Osteoblast (primary cell): ENCODE data around the gene PARVG. TPM values are rescaled to one million over a fixed set of nuclear protein-coding genes. Genes with fewer than 3 reads are reported as not detected.

Source experiments
- DNase-seq: peaks from one replicate; pipeline ENCODE4 v3.0.0; 2011; ENCODE audit warnings: low spot score, mixed read lengths; ENCODE audit not compliant: insufficient read length; ENCODE audit errors: missing footprints
- H2AFZ ChIP-seq: 2 replicates; pipeline ENCODE4 v1.6.0; 2011; ENCODE audit warnings: mild to moderate bottlenecking, low read length
- H3K27ac ChIP-seq: 2 replicates; pipeline ENCODE4 v1.5.1; 2011; ENCODE audit warnings: mild to moderate bottlenecking, low read depth, low read length, moderate library complexity
- H3K27me3 ChIP-seq: 2 replicates; pipeline ENCODE4 v1.6.0; 2012; ENCODE audit warnings: mild to moderate bottlenecking, control low read depth, inconsistent platforms, low read length, moderate library complexity; ENCODE audit not compliant: insufficient read depth
- H3K36me3 ChIP-seq: 2 replicates; pipeline ENCODE4 v1.5.1; 2011; ENCODE audit warnings: mild to moderate bottlenecking, low read length, control low read depth, moderate library complexity; ENCODE audit not compliant: insufficient read depth
- H3K4me1 ChIP-seq: 2 replicates; pipeline ENCODE4 v1.5.1; 2011; ENCODE audit warnings: mild to moderate bottlenecking, low read length, control low read depth, moderate library complexity; ENCODE audit not compliant: insufficient read depth
- H3K4me2 ChIP-seq: 2 replicates; pipeline ENCODE4 v1.6.0; 2011; ENCODE audit warnings: mild to moderate bottlenecking, low read length; ENCODE audit not compliant: insufficient read depth
- H3K4me3 ChIP-seq: fragments of 200-600 bp; sonication (generic); 3 replicates; pipeline ENCODE4 v1.5.1; 2012; ENCODE audit warnings: mild to moderate bottlenecking, low read length, inconsistent platforms; ENCODE audit not compliant: insufficient read depth
- H3K79me2 ChIP-seq: 2 replicates; pipeline ENCODE4 v1.6.0; 2012; ENCODE audit warnings: mild to moderate bottlenecking, low read length, control low read depth, inconsistent platforms; ENCODE audit not compliant: insufficient read depth
- H3K9me3 ChIP-seq: 2 replicates; pipeline ENCODE4 v1.5.1; 2011; ENCODE audit warnings: low read depth, low read length, control low read depth
- H4K20me1 ChIP-seq: 2 replicates; pipeline ENCODE4 v1.6.0; 2012; ENCODE audit warnings: mild to moderate bottlenecking, low read length, control low read depth; ENCODE audit not compliant: insufficient read depth
- total RNA-seq: library from RNA; depleted of rRNA; stranded (reverse); fragments of >200 nt; gene quantifications from 2 replicates; pipeline ENCODE4 v1.2.3, GENCODE V29; 2012
- TF ChIP-seq, protein P1 (sequence below): IDR thresholded peaks from 2 replicates; pipeline ENCODE4 v1.5.1; 2011; ENCODE audit warnings: mild to moderate bottlenecking, low read depth, low read length, moderate library complexity; ENCODE audit errors: extremely low read depth

The PARVG gene
- total RNA-seq, 1 donor: 1.1 TPM

DNA sequence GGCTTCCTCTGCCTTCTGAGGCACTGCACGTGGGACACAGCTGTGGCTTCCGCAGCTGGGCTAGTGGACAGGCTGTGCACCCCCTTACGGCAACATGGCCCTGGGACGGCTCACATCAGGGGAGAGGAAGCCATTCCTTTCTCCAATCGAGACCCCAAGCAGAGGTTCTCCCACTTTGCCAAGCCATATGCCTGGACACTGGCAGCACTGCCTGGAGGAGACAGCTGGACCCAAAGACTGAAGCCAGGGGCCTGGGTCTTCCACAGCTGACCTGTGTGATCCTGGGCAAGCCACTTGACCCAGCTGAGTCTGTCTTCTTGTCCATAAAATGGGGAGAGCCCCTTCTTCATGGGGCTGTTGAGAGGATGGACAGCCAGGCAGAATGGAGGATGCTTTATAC lies 66.6 kb downstream of the PARVG start:
- Histone ChIP-seq H2AFZ (no peak overlapping the region), H3K27me3 (no peaks in the 10 kb centered on the region), H3K27ac (no peak overlapping the region), H4K20me1 (no peaks in the 10 kb centered on the region), H3K4me3 (no peak overlapping the region), H3K4me2 (no peak overlapping the region), H3K9me3 (peaks cover 5% of the 10 kb centered on the region), H3K4me1 (no peaks in the 10 kb centered on the region), H3K79me2 (no peaks in the 10 kb centered on the region), H3K36me3 (peaks cover 10% of the 10 kb centered on the region)
- TF ChIP-seq, protein P1, sequence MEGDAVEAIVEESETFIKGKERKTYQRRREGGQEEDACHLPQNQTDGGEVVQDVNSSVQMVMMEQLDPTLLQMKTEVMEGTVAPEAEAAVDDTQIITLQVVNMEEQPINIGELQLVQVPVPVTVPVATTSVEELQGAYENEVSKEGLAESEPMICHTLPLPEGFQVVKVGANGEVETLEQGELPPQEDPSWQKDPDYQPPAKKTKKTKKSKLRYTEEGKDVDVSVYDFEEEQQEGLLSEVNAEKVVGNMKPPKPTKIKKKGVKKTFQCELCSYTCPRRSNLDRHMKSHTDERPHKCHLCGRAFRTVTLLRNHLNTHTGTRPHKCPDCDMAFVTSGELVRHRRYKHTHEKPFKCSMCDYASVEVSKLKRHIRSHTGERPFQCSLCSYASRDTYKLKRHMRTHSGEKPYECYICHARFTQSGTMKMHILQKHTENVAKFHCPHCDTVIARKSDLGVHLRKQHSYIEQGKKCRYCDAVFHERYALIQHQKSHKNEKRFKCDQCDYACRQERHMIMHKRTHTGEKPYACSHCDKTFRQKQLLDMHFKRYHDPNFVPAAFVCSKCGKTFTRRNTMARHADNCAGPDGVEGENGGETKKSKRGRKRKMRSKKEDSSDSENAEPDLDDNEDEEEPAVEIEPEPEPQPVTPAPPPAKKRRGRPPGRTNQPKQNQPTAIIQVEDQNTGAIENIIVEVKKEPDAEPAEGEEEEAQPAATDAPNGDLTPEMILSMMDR: no peak
- no peak for DNase-seq

DNA sequence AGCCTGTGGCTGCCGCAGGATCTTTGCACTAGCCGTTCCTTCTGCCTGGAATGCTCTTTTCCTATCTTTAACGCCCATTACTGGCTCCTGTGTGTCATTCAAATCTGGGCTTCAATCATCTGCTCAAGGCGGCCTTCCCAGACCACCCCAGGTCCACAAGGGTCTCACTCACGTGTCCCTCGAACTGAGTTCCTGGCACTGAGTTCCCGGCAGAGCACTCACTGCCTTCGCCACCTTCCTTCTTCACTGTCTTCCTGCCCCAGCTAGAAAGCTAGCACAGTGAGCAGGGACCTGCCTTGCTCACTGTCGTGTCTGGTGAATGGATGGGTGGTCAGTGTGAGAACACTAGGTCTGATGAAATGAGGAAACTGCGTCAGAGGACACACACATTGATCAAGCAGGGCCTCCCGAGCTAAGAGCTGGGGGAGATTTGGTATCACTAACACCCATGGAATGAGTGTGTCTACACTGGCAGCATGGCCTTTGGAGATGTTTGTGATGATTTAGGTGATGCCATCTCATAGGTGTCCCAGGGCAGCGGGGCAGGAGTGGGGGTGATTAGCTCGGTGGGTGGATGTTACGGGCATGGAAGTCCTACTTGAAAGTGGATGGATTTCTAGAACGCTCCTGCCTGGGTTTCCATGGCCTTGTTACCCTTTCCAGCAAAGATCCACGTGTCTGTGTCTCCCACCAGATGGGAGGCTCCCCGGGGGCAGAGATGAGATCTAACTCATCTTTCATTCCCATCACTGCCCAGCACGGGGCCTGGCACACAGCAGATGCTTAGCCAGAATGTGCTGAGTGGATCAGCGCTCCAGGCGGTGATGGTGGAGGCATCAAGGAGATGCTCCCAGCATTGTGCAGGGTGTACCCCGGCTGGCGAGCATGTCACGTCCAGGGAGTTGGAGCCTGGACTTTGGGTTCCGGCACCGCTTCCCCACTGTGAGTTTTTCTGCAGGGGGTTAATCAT lies 67.5 kb downstream of the PARVG start:
- H3K27ac ChIP-seq: no peak overlapping the region
- H3K36me3 ChIP-seq: peaks cover 10% of the 10 kb centered on the region

DNA sequence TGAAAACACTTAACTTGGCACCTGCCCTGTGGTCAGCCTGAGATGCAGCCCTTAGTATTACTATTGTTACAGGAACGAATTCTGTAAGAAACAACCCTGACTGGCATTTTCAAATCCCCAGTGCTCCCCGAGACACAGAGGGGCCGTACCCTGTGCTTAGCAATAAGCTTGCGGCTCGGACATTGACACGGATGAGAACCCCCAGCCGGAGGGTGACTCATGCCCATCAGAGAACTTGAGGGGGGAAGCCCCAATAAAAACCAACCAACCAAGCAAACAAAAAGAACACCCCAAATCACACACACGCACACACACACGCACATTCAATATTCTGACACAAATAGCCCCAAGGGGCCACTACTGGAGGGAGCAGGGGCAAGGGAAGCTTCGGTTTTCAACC lies 68.2 kb downstream of the PARVG start:
- no peak overlapping the region for H3K4me3 ChIP-seq
- no peak for DNase-seq
- H4K20me1 ChIP-seq: no peaks in the 10 kb centered on the region
- peaks cover 10% of the 10 kb centered on the region for H3K36me3 ChIP-seq
- peaks cover 5% of the 10 kb centered on the region for H3K9me3 ChIP-seq
- H3K4me1 ChIP-seq: no peaks in the 10 kb centered on the region
- no peaks in the 10 kb centered on the region for H3K27me3 ChIP-seq
- TF ChIP-seq, protein P1: no peak
- H2AFZ ChIP-seq: no peak overlapping the region
- no peak overlapping the region for H3K4me2 ChIP-seq
- no peaks in the 10 kb centered on the region for H3K79me2 ChIP-seq
- H3K27ac ChIP-seq: no peak overlapping the region

More for the DNA sequence above, 67.5 kb downstream of the PARVG start:
- H3K4me1 ChIP-seq: no peaks in the 10 kb centered on the region
- TF ChIP-seq, protein P1: no peak
- H3K4me2 ChIP-seq: no peak overlapping the region
- no peaks in the 10 kb centered on the region for H3K79me2 ChIP-seq
- H3K9me3 ChIP-seq: peaks cover 5% of the 10 kb centered on the region
- peak; percentile 35 for DNase-seq
- H4K20me1 ChIP-seq: no peaks in the 10 kb centered on the region
- no peak overlapping the region for H3K4me3 ChIP-seq
- H3K27me3 ChIP-seq: no peaks in the 10 kb centered on the region
- H2AFZ ChIP-seq: no peak overlapping the region

DNA sequence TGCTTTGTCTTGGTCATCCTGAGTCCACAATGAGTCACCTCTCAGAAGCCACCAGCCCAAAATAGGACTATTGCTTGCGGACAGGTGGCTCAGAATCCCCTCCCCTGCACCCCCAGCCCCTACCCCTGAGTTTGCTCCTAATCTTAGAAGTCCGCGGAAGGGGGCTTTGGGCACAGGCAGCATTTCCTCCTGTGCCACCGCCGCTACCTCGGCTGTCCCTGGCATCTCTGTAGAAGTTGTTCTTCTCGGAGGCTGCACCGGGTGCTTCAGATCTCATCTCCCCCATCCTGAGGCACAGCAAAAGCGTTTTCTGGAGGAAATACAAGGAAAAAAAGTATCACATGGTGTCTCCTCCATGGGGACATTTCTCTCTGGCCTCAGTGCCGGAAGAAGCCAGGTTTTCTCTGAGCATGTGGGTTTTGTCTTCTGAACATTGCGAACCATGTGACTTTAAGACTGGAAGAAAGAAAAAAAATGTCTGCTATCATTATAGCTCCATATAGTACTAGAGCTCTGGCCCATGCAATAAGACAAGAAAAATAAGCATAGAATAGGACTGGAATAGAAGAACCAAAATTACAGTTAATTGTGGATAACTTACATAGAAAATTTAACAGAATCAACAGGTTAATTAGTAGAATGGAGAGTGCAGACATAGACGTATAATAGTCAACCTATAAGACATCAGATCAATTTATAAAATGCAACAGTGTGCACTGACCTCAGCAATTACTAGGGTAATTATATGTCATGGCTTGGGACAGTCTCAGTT lies 68.8 kb downstream of the PARVG start:
- Histone ChIP-seq H3K4me1 (no peaks in the 10 kb centered on the region), H3K4me3 (no peak overlapping the region), H3K36me3 (peaks cover 10% of the 10 kb centered on the region), H4K20me1 (no peaks in the 10 kb centered on the region), H3K9me3 (peaks cover 5% of the 10 kb centered on the region), H3K27ac (no peak overlapping the region), H2AFZ (no peak overlapping the region), H3K4me2 (no peak overlapping the region), H3K79me2 (no peaks in the 10 kb centered on the region), H3K27me3 (no peaks in the 10 kb centered on the region)
- TF ChIP-seq, protein P1: no peak
- no peak for DNase-seq
